MCF 10A (cell line): ENCODE measurements around the gene NSL1. TPM values are rescaled to one million over a fixed set of nuclear protein-coding genes. Genes with fewer than 3 reads are reported as not detected.
"Not testable (repeated sequence)": the region's sequence is repeated elsewhere in the genome, so short reads cannot be mapped to it uniquely, and the experiment has no call there.

Source experiments
- BruUV-seq: library from RNA; stranded (reverse); fragments of 400-500 nt; replicated peaks from 2 replicates; lab custom pipeline; 2021; lab: Mats Ljungman, UMichigan
- CTCF ChIA-PET: fragments of 300-600 bp; sonication (Branson Sonifier 250); formaldehyde crosslinking; extraction: SDS; loops from one replicate; lab custom pipeline; 2021; ENCODE audit warnings: antibody characterized with exemption, inconsistent platforms; lab: Yijun Ruan, JAX
- POLR2A ChIA-PET: fragments of 300-600, 350-650 bp; sonication (Branson Sonifier 250); formaldehyde crosslinking; extraction: SDS; loops from one replicate; lab custom pipeline; 2020; ENCODE audit warnings: antibody characterized with exemption, inconsistent platforms; lab: Yijun Ruan, JAX
- DNase-seq: peaks from one replicate; pipeline ENCODE4 v3.0.0-alpha.2; 2018; ENCODE audit not compliant: unreplicated experiment
- H3K27ac Mint-ChIP-seq: one replicate; pipeline ENCODE4 v1.8.0; 2022; ENCODE audit warnings: mild to moderate bottlenecking, low read depth, mixed read lengths; ENCODE audit not compliant: unreplicated experiment
- H3K27me3 Mint-ChIP-seq: one replicate; pipeline ENCODE4 v1.8.0; 2022; ENCODE audit warnings: mixed read lengths; ENCODE audit not compliant: insufficient read depth, unreplicated experiment
- H3K36me3 Mint-ChIP-seq: one replicate; pipeline ENCODE4 v1.8.0; 2022; ENCODE audit warnings: mild to moderate bottlenecking, moderate library complexity, mixed read lengths; ENCODE audit not compliant: insufficient read depth, unreplicated experiment
- H3K4me1 Mint-ChIP-seq: one replicate; pipeline ENCODE4 v1.8.0; 2022; ENCODE audit warnings: mixed read lengths; ENCODE audit not compliant: insufficient read depth, unreplicated experiment
- H3K4me3 Mint-ChIP-seq: one replicate; pipeline ENCODE4 v1.8.0; 2022; ENCODE audit warnings: mild to moderate bottlenecking, moderate library complexity, mixed read lengths; ENCODE audit not compliant: unreplicated experiment
- H3K9me3 Mint-ChIP-seq: one replicate; pipeline ENCODE4 v1.8.0; 2022; ENCODE audit warnings: mixed read lengths; ENCODE audit not compliant: unreplicated experiment
- CTCF ChIP-seq: fragments of 200-600 bp; IDR thresholded peaks from one replicate; pipeline ENCODE4 v1.8.0; 2022; ENCODE audit warnings: antibody characterized with exemption, mild to moderate bottlenecking; ENCODE audit not compliant: unreplicated experiment
- intact Hi-C: fragments of 100-400 bp; cut with micrococcal nuclease; formaldehyde crosslinking; loops from 2 replicates; pipeline ENCODE4 v1.14.1; 2022
- total RNA-seq: library from RNA; stranded (reverse); gene quantifications from 2 replicates; pipeline ENCODE4 v1.2.3, GENCODE V29; 2022

The NSL1 gene
- total RNA-seq, 1 experiment from 2014 or later = 39.7 TPM

DNA sequence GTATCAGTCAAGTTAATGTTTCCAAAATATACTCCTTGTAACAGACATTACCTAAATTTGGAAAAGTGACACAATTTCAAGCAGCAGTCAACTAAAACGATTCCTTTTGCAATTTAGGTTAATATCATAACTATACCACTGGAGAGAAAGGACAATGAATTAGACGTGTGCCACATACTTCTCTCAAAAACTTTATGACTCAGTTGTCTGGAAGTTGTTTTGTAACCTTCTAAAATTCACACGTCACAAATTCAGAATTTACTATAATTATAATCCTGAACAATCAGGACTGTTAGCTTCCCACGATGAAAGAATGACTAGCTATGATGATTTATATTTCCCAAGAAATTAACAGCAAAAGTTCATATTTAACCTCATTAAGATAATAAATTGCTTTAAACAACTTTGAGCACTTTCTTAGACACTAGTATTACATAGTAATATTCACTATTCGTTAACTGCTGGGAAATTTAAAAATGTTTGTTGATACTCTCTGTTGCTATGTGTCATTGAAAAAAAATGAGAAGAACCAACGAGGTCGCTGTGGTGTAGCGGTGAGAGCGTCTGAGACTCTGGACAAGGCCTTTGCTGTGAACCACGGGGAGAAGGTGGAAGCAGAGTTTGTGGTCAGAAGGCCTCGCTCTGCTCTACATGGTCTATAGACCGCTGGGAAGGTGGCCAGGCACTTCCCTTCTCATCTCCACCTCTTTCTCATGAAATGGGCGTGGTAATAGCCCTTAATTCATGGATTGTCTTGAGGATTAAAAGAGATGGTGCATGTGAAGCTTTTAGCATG, 64.0 kb downstream of the NSL1 start:
- Mint-ChIP-seq H3K27ac (peak overlapping the region; percentile 91), H3K27me3 (no peaks in the 10 kb centered on the region)
- POLR2A ChIA-PET = interaction anchor here (0.6 to 0.9 kb wide), 2 partner anchors 10 to 120 kb away, joined by 3 read pairs; no protein-coding TSS in a partner anchor

GRCh38 chr1:212724679-212725078, 66.9 kb downstream of the NSL1 start:
- DNase-seq, BruUV-seq, H3K4me3 Mint-ChIP-seq, H3K9me3 Mint-ChIP-seq, intact Hi-C loops, POLR2A ChIA-PET, H3K36me3 Mint-ChIP-seq, H3K27me3 Mint-ChIP-seq, H3K27ac Mint-ChIP-seq: not testable (repeated sequence)
- CTCF ChIA-PET = interaction anchor here (1.3 to 4.8 kb wide), 2 partner anchors 57 to 247 kb away, joined by 5 to 22 read pairs; no protein-coding TSS in a partner anchor
- peaks cover 37% of the 10 kb centered on the region for H3K4me1 Mint-ChIP-seq

More for the DNA sequence above, 64.0 kb downstream of the NSL1 start:
- Mint-ChIP-seq H3K9me3 (no peaks in the 10 kb centered on the region), H3K4me1 (peaks cover 21% of the 10 kb centered on the region), H3K4me3 (no peak overlapping the region), H3K36me3 (peaks cover 2% of the 10 kb centered on the region)
- no peak for TF ChIP-seq CTCF
- no TSS peak for BruUV-seq
- CTCF ChIA-PET = interaction anchor here (0.5 to 2.8 kb wide), 7 partner anchors 14 to 292 kb away, joined by 3 to 15 read pairs (median 4); no protein-coding TSS in a partner anchor
- intact Hi-C loops = no loop called here
- peak; percentile 89 for DNase-seq

- intact Hi-C loops = no loop called here
- ChIA-PET CTCF (interaction anchor here (0.5 to 4.8 kb wide), 11 partner anchors 21 to 1254 kb away, joined by 3 to 31 read pairs (median 4); no protein-coding TSS in a partner anchor), POLR2A (interaction anchor here (0.6 to 2.0 kb wide), 5 partner anchors 9 to 245 kb away, joined by 3 to 7 read pairs (median 6); no protein-coding TSS in a partner anchor)
- no peak for DNase-seq
- Mint-ChIP-seq H3K4me1 (peaks cover 23% of the 10 kb centered on the region), H3K4me3 (no peak overlapping the region), H3K9me3 (no peaks in the 10 kb centered on the region), H3K36me3 (no peaks in the 10 kb centered on the region), H3K27me3 (peaks cover 16% of the 10 kb centered on the region), H3K27ac (no peak overlapping the region)
- no TSS peak for BruUV-seq
- no peak for TF ChIP-seq CTCF
These were observed 69.2 kb downstream of the NSL1 start for GRCh38 chr1:212722270-212722957.

DNA sequence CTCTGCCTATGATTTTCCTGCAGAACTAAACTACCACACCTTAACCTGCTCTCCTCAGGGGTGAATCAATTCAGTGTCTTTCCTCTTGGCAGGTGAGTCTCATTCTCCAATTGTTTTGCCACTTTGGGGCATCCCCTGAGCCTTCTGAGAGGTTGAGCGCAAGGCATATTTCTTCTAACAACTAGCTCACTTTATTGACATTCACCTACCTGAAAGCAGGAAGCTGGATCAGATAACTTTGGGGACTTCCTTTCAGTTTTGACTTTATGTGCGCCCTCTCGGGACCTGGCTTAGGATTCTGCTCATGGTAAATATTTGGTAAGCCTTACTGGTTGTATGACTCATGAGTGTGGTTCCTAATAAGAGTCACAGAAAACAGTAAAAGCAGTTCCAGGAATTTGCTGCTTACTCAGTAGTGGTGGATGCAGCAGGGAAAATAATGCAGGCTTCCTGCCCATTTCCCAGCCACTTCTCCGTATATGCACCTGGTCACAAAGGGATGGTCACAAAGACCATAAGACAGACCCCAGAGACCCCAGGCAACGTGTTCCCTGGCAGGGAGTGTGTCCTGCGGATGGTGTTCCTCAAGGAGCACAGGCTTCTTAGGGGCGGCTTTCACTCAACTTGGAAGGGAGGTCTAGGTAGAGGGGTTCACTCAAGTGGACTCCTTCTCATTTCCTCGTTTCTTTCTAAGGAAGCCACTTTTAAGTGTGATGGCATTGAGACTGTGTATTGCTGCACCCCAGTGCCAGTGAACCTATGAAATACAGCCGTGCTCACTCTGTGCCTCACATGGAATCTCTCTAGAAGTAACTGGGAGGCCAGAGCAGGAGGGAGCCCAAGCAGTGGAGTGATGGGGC, 70.0 kb downstream of the NSL1 start:
- Mint-ChIP-seq H3K27ac (peak overlapping the region; percentile 21), H3K9me3 (no peaks in the 10 kb centered on the region), H3K4me3 (peak overlapping the region; percentile 51), H3K36me3 (no peaks in the 10 kb centered on the region), H3K4me1 (peaks cover 18% of the 10 kb centered on the region), H3K27me3 (peaks cover 24% of the 10 kb centered on the region)
- BruUV-seq = no TSS peak
- intact Hi-C loops = loop anchor here (2.0 kb wide), 1 partner anchor 29 kb away; no protein-coding TSS in a partner anchor
- peak; percentile 91 for DNase-seq
- CTCF ChIA-PET = interaction anchor here (0.5 to 4.8 kb wide), 17 partner anchors 14 to 1915 kb away, joined by 3 to 31 read pairs (median 4); no protein-coding TSS in a partner anchor
- POLR2A ChIA-PET = interaction anchor here (0.6 to 2.0 kb wide), 10 partner anchors 10 to 252 kb away, joined by 3 to 10 read pairs (median 4); partner anchors contain the start of gene ATF3
- TF ChIP-seq CTCF = no peak
